Right lung (tissue), 5 donors: ENCODE data around the gene RPUSD3. TPM values are rescaled to one million over a fixed set of nuclear protein-coding genes. Genes with fewer than 3 reads are reported as not detected.

ENCODE experiments used
- DNase-seq, 2 donors: peaks; one replicate each; pipeline ENCODE4 v3.0.0-alpha.2; 2013
- polyA plus RNA-seq, 5 donors: library from polyadenylated mRNA; unstranded; fragments of 120-200 nt; gene quantifications; one replicate each; pipeline versions ENCODE4 v1.2.1 to v1.2.3, GENCODE V29; 2013; ENCODE audit warnings: inconsistent platforms in 1 of 5, low replicate concordance in 1 of 5; ENCODE audit not compliant: insufficient read length in 5 of 5, insufficient read depth in 1 of 5

Gene RPUSD3
- polyA plus RNA-seq, 5 donors, result 31.0 to 41.7 (median 36.8) TPM

DNA sequence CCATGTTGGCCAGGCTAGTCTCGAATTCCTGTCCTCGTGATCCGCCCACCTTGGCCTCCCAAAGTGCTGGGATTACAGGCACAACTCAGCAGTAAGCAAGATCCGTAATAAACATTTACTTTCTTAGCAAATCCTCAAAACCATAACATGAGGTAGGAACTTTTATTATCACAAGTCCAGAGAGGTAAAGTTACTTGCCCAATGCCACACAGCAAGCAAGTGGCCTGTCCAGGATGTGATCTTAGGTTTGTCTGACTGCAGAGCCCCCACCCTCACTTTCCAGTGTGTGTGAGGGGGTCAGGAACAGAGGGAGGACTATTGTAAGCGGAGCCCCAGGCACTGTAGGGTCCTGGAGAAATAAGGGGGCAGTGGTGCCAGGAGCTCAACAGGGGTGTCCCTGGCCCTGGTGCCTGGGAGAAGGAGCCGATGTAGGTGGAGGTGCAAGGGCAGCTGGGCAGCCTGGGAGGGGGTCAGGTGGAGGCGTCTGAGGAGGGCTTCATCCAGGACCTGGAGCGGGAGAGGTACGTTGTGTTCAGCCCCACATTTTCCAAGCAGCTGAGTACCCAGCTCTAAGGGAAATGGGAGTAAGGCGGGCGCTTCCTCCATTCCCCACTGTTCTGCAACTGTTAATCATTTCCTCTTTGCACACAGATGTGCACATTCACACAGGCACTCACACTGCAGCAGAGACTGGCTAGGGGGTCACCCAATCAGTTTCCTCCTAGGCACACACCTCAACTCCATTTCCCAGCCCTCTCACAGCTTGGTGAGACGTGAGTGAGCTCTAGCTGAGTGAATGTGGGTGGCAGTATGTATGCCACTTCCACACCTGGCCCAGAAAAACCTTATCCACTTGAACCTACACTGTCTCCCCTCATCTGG, 5.9 kb downstream of the RPUSD3 start:
- no peak for DNase-seq

DNA sequence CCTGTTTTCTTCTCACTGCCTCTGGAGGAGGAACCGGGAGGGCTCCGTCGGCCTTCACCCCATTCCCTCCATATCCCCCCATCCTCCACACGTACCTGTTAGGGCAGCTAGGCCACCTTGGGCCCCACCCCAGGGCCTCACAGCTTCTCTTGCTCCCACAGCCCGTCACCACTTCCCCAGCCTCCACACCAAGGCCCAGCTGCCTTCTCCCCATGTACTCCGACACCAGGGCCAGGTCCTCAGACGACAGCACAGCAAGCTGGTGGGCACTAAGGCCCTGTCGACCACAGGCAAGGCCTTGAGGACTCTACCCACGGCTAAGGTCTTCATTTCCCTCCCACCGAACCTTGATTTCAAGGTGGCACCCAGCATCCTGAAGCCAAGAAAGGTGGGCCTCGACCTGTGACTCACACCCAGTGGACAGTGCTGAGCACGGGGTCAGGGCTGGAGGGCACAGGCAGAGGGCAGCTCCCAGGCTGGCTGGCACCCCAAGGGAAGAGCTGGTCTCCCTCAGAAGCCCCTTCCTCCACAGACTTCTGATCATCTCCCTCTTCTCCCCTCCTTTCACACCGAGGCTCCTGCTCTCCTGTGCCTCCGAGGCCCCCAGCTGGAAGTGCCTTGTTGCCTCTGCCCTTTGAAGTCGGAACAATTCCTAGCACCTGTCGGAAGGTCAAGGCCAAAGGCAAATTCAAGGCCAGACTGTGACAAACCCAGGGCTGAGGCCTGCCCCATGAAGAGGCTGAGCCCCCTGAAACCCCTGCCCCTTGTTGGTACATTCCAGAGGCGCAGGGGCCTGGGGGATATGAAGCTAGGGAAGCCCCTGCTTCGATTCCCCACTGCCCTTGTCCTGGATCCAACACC, 9.1 kb downstream of the RPUSD3 start:
- DNase-seq, result no peak

DNA sequence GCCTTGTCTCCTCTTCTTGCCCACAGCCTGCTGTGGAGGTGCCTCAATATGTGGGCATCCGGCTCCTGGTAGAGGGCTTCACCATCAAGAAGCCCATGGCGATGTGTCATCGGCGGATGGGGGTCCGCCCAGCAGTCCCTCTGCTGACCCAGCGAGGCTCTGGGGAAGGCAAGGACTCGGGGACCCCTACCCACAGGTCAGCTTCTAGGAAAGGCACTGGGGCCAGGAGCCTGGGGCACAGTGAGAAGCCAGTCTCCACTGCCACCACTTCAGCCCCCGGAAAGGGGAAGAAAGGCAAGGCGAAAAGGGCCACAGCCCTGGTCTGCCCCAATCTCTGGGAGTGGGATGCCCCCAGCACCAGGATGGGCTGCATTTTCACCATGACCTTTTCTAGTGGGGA, 10.7 kb downstream of the RPUSD3 start:
- no peak for DNase-seq

DNA sequence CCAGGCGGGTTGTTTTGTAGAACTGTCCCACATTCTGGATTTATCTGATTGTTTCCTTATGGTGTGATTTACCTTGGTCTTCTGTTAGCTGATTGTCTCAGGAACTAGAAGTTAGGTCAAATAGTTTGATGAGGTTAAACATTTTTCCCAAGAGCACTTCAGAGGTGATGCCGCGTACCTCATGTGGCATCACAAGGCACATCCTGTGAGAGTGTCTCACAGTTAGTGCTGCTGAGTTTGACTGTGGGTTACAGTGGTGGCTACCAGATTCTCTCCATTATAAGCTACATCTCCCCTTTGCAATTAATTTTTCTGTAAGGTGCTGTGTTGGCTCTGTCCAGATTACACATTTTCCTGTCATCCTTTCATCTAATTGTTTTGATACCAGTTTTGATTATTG, 12.6 kb downstream of the RPUSD3 start:
- DNase-seq, result no peak

DNA sequence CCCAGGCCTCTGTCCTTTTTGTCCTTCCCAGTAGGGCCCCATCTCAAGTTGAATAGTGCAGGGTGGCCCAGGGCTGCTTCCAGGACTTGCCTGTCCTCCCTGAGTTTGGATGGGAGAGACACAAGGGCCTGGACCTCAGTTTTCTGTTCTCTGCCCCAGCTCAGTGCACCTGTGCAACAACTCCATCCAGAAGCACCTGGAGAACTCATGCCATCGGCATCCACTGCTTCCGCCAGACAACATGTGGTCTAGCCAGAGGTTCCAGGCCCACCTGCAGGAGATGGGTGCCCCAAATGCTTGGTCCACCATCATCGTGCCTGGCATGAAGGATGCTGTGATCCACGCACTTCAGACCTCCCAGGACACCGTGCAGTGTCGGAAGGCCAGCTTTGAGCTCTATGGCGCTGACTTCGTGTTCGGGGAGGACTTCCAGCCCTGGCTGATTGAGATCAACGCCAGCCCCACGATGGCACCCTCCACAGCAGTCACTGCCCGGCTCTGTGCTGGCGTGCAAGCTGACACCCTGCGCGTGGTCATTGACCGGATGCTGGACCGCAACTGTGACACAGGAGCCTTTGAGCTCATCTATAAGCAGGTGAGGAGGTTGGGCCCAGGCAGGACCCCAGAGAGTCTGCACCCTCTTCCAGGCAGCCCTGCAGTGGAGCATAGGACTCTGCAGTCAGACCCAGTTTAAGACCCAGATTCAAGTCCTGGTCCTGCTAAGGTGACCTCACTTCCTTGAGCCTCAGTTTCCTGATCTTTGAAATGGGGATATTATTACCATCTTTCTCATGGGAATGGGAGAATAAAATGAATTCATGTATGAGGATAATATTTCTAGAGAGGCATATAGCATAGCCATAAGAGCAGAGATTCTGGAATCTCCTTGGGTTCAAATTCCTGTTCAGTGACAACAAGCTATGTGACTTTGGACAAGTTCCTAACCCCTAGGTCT, 14.7 kb downstream of the RPUSD3 start:
- DNase-seq, result no peak

DNA sequence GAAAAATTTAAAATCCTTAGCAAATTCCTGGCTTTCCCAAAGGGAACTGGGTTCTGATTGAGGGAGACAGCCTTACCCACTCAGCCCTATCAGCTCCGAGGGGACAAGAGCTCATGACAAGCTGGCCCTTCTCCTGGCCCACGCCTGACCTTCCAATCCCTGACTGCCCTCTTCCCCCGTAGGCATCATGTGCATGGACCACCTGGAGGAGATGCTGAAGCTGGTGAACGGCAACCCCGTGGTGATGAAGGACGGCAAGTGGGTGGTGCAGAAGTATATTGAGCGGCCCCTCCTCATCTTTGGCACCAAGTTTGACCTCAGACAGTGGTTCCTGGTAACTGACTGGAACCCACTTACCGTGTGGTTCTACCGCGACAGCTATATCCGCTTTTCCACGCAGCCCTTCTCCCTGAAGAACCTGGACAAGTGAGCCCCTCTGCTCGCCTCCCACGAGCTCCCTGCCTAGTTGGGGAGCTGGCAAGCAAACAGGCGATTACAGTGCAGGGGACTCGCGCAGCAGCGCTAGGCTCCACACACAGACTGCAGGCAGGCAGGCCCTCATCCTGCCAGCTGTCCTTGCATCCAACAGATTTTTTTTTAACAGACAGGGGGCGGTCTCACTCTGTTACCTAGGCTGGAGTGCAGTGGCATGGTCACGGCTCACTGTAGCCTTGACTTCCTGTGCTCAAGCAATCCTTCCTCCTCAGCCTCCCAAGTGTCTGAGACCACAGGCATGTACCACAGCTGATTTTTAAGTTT, 16.8 kb downstream of the RPUSD3 start:
- DNase-seq, result no peak

DNA sequence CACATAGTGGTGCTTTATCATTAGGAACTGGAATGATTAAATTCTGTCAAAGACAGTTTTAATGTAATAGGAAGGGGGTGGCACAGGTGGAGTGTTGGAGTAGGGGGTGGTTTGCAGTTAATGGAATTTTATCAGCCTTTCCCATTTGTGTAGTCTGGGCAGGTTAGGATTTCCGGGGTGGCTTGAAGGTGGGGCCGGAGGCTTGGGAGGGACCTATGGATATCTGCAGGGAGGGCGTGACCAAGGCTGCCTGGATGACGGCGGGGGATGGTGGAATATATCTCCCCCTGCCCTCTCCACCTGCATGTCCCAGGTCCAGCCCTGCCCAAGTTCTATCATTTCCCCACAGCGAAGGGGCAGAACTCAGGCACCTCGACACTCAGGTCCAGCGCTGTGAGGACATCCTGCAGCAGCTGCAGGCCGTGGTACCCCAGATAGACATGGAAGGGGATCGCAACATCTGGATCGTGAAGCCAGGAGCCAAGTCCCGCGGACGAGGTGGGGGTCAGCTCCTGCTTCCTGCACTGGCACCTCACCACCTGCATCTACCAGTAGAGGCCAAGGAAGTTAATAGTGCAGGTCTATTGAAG, 18.3 kb downstream of the RPUSD3 start:
- DNase-seq, result no peak

DNA sequence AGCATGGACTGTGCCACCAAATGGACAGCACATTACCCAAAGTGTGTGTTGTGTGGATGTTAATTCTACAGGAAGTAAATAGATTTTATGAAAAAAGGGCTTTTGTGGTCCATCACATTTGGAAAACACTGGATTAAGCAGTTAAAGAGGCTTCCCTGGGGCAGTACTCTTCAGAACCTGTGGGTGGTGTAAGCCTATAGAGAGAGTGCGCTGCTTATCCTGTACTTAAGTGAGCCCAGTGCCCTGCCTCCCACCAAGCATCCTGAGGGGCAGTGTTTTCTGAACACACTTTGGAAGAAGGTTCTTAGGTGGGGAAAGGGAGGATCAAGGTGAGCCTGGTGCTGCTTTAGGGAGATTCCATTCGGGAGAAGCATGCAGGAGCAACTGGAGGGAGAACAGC, 22.9 kb downstream of the RPUSD3 start:
- no peak for DNase-seq

DNA sequence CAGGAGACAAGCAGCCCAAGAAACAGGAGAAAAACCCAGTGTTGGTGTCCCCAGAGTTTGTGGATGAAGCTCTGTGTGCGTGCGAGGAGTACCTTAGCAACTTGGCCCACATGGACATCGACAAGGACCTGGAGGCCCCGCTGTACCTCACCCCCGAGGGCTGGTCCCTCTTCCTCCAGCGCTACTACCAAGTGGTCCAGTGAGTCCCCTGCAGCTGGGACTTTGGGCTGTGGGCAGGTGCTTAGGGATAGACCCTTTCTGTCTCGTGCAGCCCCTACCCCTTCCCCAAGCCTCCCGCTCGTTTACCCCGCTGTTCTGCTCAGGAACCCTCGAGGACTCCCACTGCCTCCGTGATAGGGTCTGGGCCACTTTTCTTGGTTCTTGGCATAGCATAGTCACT, 23.3 kb downstream of the RPUSD3 start:
- DNase-seq, result no peak

DNA sequence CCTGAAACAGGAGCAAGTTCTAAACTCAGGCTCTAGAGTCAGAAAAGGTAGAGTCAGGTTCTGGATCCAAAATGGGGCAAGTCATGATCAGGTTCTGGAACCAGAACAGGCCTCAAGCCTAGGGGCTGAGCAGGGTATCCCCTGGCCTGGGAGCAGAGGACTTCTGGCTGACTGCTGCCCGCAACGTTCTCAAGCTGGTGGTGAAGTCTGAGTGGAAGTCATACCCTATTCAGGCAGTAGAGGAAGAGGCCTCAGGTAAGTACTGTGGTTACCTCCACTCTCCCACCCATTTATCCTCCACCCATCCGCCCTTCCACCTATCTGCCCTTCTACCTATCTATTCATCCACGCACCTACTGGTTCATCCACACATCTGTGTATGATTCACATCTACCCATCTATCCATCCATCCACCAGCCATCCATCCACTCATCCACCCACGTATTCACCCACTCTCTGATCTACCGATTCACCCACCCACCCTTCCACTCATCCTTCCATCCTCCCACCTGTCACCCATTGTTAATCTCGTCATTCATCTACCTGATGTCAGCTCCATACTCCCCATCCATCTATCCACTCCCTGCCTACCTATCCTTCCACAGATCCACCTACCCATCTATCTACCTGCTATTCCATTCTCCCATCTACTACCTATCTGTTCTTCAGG, 25.0 kb downstream of the RPUSD3 start:
- no peak for DNase-seq

DNA sequence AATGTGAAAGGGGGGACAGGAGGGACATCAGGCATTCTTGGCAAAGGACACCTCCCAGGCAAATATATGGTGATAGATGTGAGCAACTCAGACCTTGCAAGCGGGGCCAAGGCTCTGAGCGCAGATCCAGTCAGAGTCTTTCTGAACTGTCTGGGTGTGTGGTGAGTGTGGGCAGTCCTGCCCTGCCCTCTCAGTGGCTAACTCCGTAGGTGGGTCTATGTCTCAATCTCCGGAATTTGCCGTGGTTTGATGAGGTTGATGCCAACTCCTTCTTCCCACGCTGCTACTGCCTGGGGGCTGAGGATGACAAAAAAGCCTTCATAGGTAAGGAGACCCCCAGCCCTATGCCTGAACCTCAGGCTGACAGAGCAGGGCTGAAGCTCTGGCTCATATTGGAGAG, 26.4 kb downstream of the RPUSD3 start:
- no peak for DNase-seq

DNA sequence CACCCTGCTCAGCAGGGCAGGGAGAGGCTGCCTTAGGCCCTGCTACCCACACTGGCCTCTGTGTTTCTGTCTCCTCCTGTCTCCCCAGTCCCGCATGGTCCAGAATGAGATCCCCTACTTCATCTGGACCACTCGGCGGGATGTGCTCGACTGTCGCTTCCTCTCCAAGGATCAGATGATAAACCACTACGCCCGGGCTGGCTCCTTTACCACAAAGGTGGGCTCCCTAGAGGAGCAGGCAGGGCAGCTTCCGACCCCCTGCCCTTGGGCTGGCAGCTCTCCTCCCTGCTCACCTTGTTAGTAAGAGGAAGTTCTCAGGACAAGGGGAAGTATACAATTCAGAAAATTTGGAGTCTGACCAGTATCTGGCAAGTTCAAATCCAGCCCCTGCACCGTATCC, 27.8 kb downstream of the RPUSD3 start:
- no peak for DNase-seq

DNA sequence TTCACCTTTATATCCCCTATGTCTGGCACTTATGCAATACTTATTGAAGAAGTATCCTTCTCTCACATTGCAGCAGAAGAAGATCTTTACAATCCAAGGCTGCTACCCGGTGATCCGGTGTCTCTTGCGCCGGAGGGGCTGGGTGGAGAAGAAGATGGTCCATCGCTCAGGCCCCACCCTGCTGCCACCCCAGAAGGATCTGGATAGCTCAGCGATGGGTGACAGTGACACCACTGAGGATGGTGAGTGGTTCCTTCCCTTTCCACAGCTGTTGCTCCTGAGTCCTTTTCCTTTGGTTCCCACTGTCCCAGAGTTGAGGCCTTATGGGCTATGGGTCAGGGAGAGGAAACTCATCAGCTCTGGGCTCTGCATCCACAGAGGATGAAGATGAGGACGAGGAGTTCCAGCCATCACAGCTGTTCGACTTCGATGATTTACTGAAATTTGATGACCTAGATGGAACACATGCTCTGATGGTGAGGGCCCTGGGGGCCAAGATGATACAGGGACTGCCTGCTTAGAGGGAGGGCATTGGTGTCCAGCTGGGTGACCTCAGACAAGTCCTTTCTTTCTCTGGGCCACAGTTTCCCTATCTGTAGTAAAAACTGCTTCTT, 30.8 kb downstream of the RPUSD3 start:
- no peak for DNase-seq

DNA sequence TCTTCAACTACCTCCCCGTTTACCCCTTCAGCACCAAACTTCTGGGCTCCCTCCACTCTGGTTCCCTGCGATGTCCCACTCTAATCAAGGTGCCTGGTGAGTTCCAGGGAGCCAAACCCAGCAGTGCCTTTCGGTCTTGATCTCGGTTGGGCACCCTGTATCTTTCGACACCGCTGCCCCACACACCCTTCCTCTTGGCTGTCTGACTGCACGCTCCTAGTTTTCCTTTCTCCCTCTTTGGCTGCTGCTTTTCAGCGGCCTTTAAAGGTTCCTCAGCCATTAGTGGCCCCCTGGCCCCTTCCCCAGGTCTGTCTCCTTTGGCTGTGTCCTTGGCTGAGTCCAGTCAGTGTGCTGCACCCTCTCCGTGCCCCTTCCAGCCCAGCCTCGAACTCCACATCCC, 33.0 kb downstream of the RPUSD3 start:
- no peak for DNase-seq

DNA sequence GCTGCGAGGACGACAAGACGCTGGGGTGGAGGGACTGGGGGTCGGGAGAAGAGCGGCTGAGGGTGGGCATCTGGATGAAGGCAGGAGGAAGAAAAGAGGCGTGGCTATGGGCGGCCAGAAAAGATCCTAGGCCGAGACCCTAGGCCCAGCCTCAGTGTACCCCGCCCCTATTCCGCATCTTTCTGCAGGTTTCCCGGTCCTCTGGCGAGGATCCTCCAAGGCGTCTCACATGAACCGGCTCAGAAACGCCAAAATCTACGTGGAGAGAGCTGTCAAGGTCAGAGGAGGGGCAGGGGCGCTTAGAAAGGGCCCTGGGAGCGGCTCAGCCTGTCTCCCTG, 33.4 kb downstream of the RPUSD3 start:
- no peak for DNase-seq

DNA sequence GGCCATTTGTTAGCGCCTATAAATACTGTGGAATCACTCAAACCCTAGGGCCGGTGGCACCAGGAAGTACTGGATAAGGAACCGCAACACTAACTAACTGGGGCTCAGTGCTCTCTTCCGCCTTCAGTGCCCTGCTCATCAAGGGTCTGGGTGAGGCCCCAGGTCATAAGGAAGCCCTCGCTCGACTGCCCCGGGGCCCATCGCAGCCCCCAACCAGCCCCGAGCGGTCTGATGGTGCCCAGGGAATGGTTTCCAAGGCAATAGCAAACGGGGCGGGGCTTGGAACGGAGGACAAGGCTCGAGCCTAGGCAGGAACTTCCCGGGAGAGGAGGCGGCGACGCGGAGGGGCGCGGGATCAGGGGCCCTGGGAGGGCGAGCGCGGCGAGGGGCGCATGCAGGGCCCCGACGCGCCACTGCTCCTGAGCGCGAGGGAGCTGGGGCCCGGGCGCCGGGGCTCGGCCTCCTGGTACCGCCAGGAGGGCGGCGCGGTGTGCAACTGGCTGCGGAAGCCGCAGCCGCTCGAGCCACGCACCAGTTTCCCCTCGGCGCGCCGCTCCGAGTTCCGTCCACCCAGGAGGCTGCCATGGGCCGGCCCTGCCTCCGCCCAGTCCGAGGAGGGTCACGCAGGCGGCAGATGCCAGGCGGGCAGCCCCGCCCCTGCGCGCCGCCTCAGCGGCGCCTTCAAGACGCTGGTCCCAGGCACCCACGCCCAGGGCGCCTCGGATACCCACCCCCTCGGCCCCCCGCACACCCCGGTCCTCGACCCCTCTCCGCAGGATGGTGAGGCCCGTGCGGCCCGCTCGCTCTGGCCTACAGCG, 34.0 kb downstream of the RPUSD3 start, which contains the start of gene TTLL3:
Gene TTLL3, plus strand, starts transcription at position 648 of the 818 bp plus-strand sequence. CDS start 400 bp downstream, outside the sequence.
- peak; percentile 81 for DNase-seq

DNA sequence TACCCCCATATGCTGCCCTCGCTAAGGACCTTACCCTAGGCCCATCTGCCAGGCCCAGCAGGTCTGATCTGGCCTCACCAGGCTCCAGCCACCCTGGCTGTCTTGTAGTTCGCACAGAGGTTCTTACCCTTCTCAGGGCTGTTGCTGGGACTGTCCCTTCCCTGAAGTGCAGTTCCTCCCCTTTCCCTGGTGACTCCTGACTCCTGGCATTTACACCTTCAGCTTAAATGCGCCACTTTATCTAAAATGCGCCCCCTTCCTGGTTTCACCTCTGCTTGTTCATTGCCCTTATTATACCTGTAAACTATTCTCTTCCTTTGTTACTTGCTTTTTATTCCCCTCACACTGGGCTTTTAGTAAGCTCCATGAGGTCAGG, 34.6 kb downstream of the RPUSD3 start:
- no peak for DNase-seq

DNA sequence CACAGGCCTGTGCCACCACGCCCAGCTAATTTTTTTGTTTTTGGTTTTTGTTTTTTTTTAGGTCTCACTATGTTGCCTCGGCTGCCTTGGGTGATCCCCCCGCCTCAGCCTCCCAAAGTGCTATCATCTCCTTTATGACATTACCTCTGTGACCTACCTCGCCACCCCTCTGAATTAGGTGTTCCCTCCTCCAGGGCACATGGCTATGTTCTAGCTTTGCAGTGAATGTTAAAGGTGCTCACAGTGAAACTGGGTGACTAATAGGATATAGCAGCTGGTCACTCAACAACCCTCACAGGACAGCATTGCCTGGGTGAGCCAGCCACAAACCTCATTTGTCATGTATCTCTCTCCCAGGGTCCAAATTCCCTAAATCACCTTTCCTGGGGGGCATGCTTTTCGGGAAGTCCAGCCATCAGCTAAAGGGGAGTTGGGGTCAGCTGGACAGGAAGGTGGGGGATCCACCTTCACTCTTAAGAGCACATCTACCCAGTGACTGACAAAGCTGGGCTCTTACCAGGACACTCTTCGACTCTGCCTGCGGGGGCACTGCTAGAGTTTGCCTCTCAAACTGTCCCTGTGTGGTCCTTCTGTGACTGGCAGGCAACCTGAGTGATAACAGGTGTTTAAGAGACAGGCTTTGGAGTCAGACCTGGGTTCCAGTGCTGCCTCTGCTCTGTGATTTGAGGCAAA, 35.3 kb downstream of the RPUSD3 start:
- no peak for DNase-seq
